HG03442 (cell line): Measurements from ENCODE around the gene CSAG3.
"Not testable (repeated sequence)": the region's sequence is repeated elsewhere in the genome, so short reads cannot be mapped to it uniquely, and the experiment has no call there.

Experiments
- ATAC-seq: cut with Tn5 transposase; IDR thresholded peaks from one replicate; pipeline ENCODE4 v1.9.1; 2021; ENCODE audit warnings: mild to moderate bottlenecking, moderate library complexity; ENCODE audit not compliant: unreplicated experiment

The CSAG3 gene

GRCh38 chrX:152758918-152759317 lies at the start of gene CSAG3:
Gene CSAG3, plus strand, starts transcription at chrX:152759218.
- ATAC-seq: not testable (repeated sequence)

- not testable (repeated sequence) for ATAC-seq
Observed at GRCh38 chrX:152713195-152713594, 45.8 kb upstream of the CSAG3 start.

- not testable (repeated sequence) for ATAC-seq
Observed at GRCh38 chrX:152713815-152714787, 44.9 kb upstream of the CSAG3 start, which contains the start of gene MAGEA2B. Gene MAGEA2B, plus strand, starts transcription at chrX:152714628. Its CDS starts 2,479 bp downstream, at chrX:152717107.

- no peak for ATAC-seq
Observed at GRCh38 chrX:152725409-152725808, 33.6 kb upstream of the CSAG3 start.

- ATAC-seq: no peak
Observed at GRCh38 chrX:152733261-152733975, 25.6 kb upstream of the CSAG3 start, which contains the start of the genes CSAG1 and MAGEA12. Gene CSAG1, minus strand, starts transcription at chrX:152733721. Its CDS starts 1,261 bp downstream, at chrX:152732460. Gene MAGEA12, plus strand, starts transcription at chrX:152733757. Its CDS starts 2,405 bp downstream, at chrX:152736162.

DNA sequence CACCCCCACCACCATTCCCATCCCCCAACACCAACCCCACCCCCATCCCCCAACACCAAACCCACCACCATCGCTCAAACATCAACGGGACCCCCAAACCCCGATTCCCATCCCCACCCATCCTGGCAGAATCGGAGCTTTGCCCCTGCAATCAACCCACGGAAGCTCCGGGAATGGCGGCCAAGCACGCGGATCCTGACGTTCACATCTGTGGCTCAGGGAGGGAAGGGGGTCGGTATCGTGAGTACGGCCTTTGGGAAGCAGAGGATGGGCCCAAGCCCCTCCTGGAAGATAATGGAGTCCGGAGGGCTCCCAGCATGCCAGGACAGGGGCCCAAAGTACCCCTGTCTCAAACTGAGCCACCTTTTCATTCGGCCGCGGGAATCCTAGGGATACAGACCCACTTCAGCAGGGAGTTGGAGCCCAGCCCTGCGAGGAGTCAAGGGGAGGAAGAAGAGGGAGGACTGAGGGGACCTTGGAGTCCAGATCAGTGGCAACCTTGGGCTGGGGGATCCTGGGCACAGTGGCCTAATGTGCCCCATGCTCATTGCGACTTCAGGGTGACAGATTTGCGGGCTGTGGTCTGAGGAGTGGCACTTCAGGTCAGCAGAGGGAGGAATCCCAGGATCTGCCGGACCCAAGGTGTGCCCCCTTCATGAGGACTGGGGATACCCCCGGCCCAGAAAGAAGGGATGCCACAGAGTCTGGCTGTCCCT lies 24.7 kb upstream of the CSAG3 start:
- not testable (repeated sequence) for ATAC-seq

DNA sequence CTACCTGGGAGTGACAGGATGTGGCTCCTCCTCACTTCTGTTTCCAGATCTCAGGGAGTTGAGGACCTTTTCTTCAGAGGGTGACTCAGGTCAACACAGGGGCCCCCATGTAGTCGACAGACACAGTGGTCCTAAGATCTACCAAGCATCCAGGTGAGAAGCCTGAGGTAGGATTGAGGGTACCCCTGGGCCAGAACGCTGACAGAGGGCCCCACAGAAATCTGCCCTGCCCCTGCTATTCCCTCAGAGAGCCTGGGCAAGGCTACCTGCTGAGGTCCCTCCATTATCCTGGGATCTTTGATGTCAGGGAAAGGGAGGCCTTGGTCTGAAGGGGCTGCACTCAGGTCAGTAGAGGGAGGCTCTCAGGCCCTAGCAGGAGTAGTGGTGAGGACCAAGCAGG lies 23.9 kb upstream of the CSAG3 start:
- ATAC-seq: no peak

GRCh38 chrX:152735860-152736511 lies 23.0 kb upstream of the CSAG3 start:
- no peak for ATAC-seq

- ATAC-seq: not testable (repeated sequence)
Observed at GRCh38 chrX:152736528-152736927, 22.5 kb upstream of the CSAG3 start.

DNA sequence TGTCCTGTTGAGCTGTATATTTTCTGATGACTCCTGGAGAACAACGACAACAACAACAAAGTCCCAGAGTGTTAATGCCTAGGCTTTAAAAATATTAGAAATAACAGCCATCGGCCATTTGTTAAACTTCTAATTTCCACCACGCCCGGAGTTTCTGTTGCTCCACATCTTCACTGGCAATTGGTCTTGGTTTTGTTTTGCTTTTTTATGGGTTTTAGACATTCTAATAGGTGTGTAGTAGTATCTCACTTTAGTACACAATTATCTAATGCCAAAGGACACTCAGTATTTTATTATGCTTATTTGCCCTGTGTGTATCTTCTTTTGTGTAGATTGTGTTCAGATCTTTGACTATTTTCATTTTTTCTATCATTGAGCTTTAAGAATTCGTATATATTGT lies 20.5 kb upstream of the CSAG3 start:
- ATAC-seq: no peak

DNA sequence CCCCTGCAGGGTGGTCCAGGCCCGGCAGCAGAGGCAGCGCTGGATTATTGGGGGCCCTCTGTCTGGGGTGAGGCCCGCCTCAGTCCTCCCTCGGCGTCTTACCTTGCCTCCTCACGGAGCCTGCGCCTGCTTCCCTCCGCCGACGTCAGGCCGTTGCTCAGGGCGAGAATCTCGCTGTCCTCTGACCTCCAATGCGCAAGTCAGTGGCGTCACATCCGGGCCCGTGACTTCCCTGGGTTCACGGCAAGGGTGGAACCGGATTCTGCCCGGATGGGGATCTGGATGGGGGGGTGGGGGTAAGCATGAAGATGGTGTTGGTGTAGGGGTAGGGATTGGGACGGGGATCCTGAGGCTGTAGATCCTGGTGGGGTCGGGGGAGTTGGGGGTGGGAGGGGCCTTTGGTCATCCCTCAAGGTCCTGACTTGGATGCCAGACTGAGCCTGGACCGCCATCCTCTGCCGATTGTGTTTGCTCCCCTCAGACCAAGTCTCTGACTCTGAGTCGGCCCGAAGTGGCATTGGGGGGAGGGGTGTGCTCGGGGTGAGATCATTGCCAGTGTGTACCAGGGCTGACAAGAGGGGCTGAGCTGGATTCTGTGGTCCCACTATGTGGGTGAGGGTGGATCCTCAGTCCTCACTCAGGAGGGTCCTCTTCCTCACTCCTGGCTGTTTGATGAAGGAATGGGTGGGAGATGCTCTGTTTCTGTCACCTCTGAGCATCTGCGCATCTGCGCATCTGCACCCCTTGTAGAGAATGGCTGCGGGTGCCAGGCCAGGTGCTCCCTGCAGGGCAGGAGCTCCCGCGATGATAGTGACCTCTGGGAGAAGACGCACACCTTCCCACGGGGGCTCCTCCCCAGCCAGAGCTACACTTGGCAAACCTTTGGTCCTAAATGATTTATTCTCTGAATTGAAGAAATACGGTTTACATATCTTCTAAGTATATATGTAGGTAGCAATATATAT lies 5.0 kb upstream of the CSAG3 start, which contains the start of gene MAGEA2:
Gene MAGEA2 (minus strand): TSS at position 157 of the 965 bp plus-strand sequence. CDS start 2,479 bp downstream, outside the sequence.
- ATAC-seq: not testable (repeated sequence)

DNA sequence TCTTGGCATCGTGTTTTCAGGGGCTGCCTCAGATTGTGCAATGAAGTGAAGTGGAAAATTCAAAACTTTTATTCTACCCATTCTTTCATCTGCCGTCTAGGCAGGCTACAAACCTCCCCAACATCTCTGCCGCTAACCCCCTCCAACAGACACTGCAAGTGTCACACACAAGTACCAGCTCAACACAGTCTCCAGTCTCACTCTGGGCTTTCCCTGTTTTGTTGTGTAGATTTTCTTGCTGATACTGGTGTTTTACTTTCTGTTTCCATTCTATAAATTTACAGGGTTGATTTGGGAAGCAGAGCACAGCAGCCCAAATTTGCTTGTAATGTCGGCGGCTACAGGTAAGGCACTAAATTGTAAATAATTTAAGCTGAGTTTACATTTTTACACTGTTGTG lies 4.1 kb upstream of the CSAG3 start:
- ATAC-seq: not testable (repeated sequence)

GRCh38 chrX:152759544-152759943 lies 526 bp downstream of the CSAG3 start:
- not testable (repeated sequence) for ATAC-seq

DNA sequence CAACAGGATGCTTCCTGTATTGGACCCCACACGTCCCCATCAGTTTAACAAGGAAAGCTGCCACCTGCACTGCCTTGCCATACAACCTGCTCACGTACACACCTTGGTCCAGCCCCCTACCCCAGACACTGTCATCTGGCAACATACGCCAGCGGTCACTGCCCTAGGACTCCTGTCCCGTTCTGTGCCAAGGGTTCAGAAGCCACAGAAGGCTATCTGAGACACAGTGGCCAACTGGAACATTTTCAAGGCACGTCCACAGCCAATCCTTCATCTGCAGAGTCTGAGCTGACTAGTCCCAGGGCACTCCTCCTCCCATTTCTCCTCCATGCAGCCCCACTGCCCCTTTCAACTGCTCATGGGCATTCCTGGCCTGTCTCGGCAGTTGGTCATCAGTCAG lies 2.6 kb downstream of the CSAG3 start:
- not testable (repeated sequence) for ATAC-seq

- not testable (repeated sequence) for ATAC-seq
Observed at GRCh38 chrX:152766562-152766961, 7.5 kb downstream of the CSAG3 start.

GRCh38 chrX:152769549-152770289 lies 10.7 kb downstream of the CSAG3 start, which contains the start of gene MAGEA6:
Gene MAGEA6, minus strand, starts transcription at chrX:152769689. Its CDS starts 2,039 bp downstream, at chrX:152767650.
- ATAC-seq: not testable (repeated sequence)

DNA sequence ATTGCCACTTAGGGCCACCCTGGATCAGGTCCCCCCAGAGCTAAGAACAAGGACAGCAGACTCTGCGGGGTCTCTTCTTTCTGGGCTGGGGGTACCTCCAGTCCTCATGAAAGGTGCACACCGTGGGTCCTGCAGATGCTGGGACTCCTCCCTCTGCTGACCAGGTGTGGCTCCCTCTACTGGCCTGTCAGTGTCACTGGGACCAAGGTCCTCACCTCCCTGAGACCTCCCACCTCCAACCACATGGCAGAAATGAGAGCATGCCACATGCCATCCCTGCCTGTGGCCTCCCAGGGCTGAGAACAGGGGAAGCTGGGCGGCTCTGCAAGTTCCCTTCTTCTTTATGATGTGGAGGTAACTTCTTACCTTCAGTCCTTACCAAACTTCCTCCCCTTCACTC lies 28.0 kb downstream of the CSAG3 start:
- peak; percentile 84 for ATAC-seq

GRCh38 chrX:152798945-152799344 lies 39.9 kb downstream of the CSAG3 start:
- no peak for ATAC-seq
